Activated CD8-positive, alpha-beta memory T cell treated with anti-CD3 and anti-CD28 coated beads, Interleukin-2, amount 50 U/mL, for 24 hours (primary cell): Measurements from ENCODE around the gene STX11.

Experiments
- DNase-seq: peaks from one replicate; pipeline ENCODE4 v3.0.0-alpha.2; 2020; ENCODE audit errors: extremely low read depth

Gene STX11

GRCh38 chr6:144143106-144143505 lies 7.2 kb upstream of the STX11 start:
- no peak for DNase-seq

- no peak for DNase-seq
Measured at GRCh38 chr6:144143878-144144277, 6.4 kb upstream of the STX11 start.

GRCh38 chr6:144144996-144145395 lies 5.3 kb upstream of the STX11 start:
- DNase-seq, result no peak

GRCh38 chr6:144145541-144145940 lies 4.8 kb upstream of the STX11 start:
- no peak for DNase-seq

GRCh38 chr6:144148886-144149285 lies 1.4 kb upstream of the STX11 start:
- no peak for DNase-seq

- no peak for DNase-seq
Measured at GRCh38 chr6:144149558-144149893, 791 bp upstream of the STX11 start.

GRCh38 chr6:144150710-144151657 lies 667 bp downstream of the STX11 start:
- DNase-seq, result no peak

- DNase-seq, result no peak
Measured at GRCh38 chr6:144152334-144152900, 2.1 kb downstream of the STX11 start.

GRCh38 chr6:144153260-144153659 lies 2.9 kb downstream of the STX11 start:
- no peak for DNase-seq

- no peak for DNase-seq
Measured at GRCh38 chr6:144153971-144154370, 3.7 kb downstream of the STX11 start.

GRCh38 chr6:144155529-144155928 lies 5.2 kb downstream of the STX11 start:
- no peak for DNase-seq

GRCh38 chr6:144156338-144156737 lies 6.0 kb downstream of the STX11 start:
- DNase-seq, result no peak

- no peak for DNase-seq
Measured at GRCh38 chr6:144156991-144157390, 6.7 kb downstream of the STX11 start.

- DNase-seq, result no peak
Measured at GRCh38 chr6:144158133-144158532, 7.8 kb downstream of the STX11 start.

- DNase-seq, result no peak
Measured at GRCh38 chr6:144159223-144159622, 8.9 kb downstream of the STX11 start.

- DNase-seq, result no peak
Measured at GRCh38 chr6:144159742-144160141, 9.4 kb downstream of the STX11 start.

- no peak for DNase-seq
Measured at GRCh38 chr6:144160431-144161005, 10.2 kb downstream of the STX11 start.

- no peak for DNase-seq
Measured at GRCh38 chr6:144161975-144162374, 11.7 kb downstream of the STX11 start.

- DNase-seq, result no peak
Measured at GRCh38 chr6:144162977-144163376, 12.7 kb downstream of the STX11 start.

GRCh38 chr6:144165784-144166183 lies 15.5 kb downstream of the STX11 start:
- no peak for DNase-seq

GRCh38 chr6:144170044-144170443 lies 19.7 kb downstream of the STX11 start:
- no peak for DNase-seq

GRCh38 chr6:144171406-144171805 lies 21.1 kb downstream of the STX11 start:
- DNase-seq, result no peak

GRCh38 chr6:144174006-144174405 lies 23.7 kb downstream of the STX11 start:
- no peak for DNase-seq
